ENCODE results near the gene GALNT16.

GALNT16 gene

DNA sequence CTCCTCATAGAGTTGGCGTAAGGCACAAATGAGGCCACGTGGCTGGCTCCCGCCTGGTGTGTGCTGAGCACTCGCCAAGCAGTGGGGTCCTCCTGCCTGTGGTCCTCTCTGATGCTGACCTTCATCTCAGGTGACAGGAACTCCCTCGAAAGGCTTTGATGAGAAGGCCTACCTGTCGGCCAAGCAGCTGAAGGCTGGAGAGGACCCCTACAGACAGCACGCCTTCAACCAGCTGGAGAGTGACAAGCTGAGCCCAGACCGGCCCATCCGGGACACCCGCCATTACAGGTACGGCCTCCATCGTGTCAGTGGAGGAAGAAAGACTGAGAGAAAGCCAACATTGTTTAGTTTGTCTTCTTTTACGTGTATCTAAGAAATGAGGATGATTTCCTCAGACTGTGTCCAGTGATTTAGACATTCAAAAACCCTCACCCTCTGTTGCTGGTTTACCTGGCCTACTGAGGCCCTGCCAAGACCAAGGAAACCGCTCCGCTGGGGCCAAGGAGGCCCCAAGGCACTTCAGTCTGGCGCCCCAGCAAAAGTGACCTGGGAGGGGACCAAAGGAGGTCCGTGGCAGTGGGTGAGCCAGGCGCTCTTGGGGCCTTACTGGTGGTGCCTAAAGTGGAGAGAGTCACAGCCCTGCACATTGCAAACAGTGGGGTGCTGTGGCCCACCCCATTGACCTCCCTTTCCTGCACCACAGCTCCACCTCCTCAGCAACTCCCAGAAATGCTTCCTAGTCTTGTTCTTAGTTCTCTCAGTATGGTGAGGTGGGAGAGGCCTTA lies 60.8 kb downstream of the GALNT16 start:
- no peaks in the 10 kb centered on the region for H3K4me1 ChIP-seq (ENCODE audit: control extremely low read depth in 1 of 4, control insufficient read depth in 4 of 4, insufficient read depth in 4 of 4, low read length in 3 of 4)
- POLR2A ChIA-PET = no interaction called here
- no peaks in the 10 kb centered on the region for H3K9me3 ChIP-seq (ENCODE audit: control extremely low read depth in 1 of 5, control insufficient read depth in 4 of 5, insufficient read depth in 2 of 5, low read depth in 1 of 5, low read length in 4 of 5)
- CTCF ChIA-PET = interaction anchor here (0.8 to 1.3 kb wide), 2 partner anchors 14 to 79 kb away, joined by 3 to 4 read pairs; no protein-coding TSS in a partner anchor
- H3K36me3 ChIP-seq (ENCODE audit: control insufficient read depth in 4 of 4, insufficient read depth in 4 of 4, low read length in 3 of 4) = no peaks in the 10 kb centered on the region
- 96% methylated on average over 16 of the region's 18 CpGs for WGBS (ENCODE audit: insufficient coverage)
- no peaks in the 10 kb centered on the region for H3K27me3 ChIP-seq (replicated peaks in 2 of 5; ENCODE audit: control insufficient read depth in 4 of 5, insufficient read depth in 5 of 5, low read length in 4 of 5)
- H3K4me3 ChIP-seq (ENCODE audit: control insufficient read depth in 1 of 7, extremely low read depth in 1 of 7, insufficient read depth in 4 of 7, low read depth in 2 of 7, low read length in 6 of 7) = no peak overlapping the region
- no peak for DNase-seq
- H3K27ac ChIP-seq (ENCODE audit: insufficient read depth in 1 of 2, low read depth in 1 of 2, low read length in 2 of 2, poor library complexity in 1 of 2, severe bottlenecking in 2 of 2) = no peak overlapping the region

DNA sequence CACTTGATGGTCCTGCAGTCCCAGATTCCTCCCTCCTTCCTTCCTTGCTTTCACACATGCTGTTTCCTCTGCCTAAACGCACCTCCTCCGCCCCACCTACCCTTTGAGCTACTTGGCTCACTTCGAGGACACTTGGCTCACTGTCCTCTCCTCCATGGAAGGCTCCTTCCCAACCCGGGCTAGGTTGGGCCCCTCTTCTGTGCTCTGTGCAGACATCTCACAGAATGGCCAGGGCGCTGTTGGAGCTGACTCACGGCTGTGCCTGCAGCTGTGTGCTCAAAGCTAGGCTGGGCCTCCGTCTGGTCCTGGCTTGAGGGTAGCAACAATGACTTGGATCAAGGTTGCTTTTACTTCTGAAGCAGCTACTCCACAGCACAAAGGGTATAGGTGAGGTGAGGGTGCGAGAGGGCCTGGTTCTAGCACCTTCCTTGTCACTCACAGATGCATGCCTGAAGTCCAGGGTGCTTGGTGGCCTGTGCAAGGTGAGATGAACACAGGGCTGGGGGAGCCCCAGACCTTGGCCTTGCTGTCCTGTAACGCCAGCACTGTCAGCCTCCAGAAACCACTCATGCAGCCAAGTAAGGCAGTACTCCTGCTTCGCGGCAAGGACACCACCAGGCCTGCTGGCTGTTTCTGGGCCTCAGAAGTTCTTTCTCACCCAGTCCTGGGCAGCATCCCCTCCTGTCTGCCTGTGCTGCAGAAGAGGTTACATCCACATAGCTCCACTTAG lies 61.8 kb downstream of the GALNT16 start:
- POLR2A ChIA-PET = no interaction called here
- H3K36me3 ChIP-seq (ENCODE audit: control insufficient read depth in 4 of 4, insufficient read depth in 4 of 4, low read length in 3 of 4) = no peaks in the 10 kb centered on the region
- no peak for DNase-seq
- no peaks in the 10 kb centered on the region for H3K4me1 ChIP-seq (ENCODE audit: control extremely low read depth in 1 of 4, control insufficient read depth in 4 of 4, insufficient read depth in 4 of 4, low read length in 3 of 4)
- no peak overlapping the region for H3K27ac ChIP-seq (ENCODE audit: insufficient read depth in 1 of 2, low read depth in 1 of 2, low read length in 2 of 2, poor library complexity in 1 of 2, severe bottlenecking in 2 of 2)
- no peaks in the 10 kb centered on the region for H3K27me3 ChIP-seq (replicated peaks in 2 of 5; ENCODE audit: control insufficient read depth in 4 of 5, insufficient read depth in 5 of 5, low read length in 4 of 5)
- CTCF ChIA-PET = interaction anchor here (1.3 kb wide), 2 partner anchors 15 to 26 kb away, joined by 3 to 4 read pairs; no protein-coding TSS in a partner anchor
- H3K9me3 ChIP-seq (ENCODE audit: control extremely low read depth in 1 of 5, control insufficient read depth in 4 of 5, insufficient read depth in 2 of 5, low read depth in 1 of 5, low read length in 4 of 5) = no peaks in the 10 kb centered on the region
- H3K4me3 ChIP-seq (ENCODE audit: control insufficient read depth in 1 of 7, extremely low read depth in 1 of 7, insufficient read depth in 4 of 7, low read depth in 2 of 7, low read length in 6 of 7) = no peak overlapping the region
- WGBS (ENCODE audit: insufficient coverage) = 95% methylated on average over 9 of the region's 11 CpGs

DNA sequence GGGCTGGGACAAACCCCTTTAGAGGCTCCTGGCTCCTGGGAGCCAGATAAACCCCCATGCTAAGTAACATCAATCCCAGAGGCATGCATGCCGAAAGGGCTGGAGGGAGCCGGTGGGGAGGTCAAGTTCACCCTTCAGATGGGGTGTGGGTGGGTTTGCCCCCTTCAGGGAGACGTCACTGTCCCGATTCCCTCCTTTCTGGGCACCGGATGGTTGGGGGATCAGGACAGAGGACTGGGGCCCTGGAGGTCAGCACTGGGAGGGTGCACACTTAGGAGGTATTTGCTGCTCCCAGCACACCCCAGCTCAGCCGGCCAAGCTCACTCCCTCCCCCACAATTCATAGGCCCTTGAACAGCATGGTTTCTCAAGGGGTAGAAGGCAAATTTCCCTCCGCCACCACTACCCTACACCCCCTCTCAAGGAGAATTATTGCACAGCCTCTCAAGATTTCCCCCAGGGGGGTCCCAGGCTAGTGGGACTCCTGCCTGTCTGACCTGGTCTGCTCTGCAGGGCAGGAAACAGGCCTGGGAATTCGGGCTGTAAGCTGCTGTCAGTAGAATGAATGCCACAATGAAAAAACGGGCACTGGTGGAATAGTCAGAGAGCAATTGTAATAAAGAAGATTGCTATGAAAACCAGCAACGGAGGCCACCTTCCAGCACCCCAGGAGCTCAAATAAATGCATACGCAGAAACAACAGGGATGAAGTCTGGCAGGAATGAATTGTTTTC lies 63.5 kb downstream of the GALNT16 start:
- DNase-seq = no peak
- H3K4me1 ChIP-seq (ENCODE audit: control extremely low read depth in 1 of 4, control insufficient read depth in 4 of 4, insufficient read depth in 4 of 4, low read length in 3 of 4) = no peaks in the 10 kb centered on the region
- 91% methylated on average over 6 of the region's 11 CpGs for WGBS (ENCODE audit: insufficient coverage)
- POLR2A ChIA-PET = no interaction called here
- no peak overlapping the region for H3K27ac ChIP-seq (ENCODE audit: insufficient read depth in 1 of 2, low read depth in 1 of 2, low read length in 2 of 2, poor library complexity in 1 of 2, severe bottlenecking in 2 of 2)
- no peaks in the 10 kb centered on the region for H3K36me3 ChIP-seq (ENCODE audit: control insufficient read depth in 4 of 4, insufficient read depth in 4 of 4, low read length in 3 of 4)
- no peaks in the 10 kb centered on the region for H3K9me3 ChIP-seq (ENCODE audit: control extremely low read depth in 1 of 5, control insufficient read depth in 4 of 5, insufficient read depth in 2 of 5, low read depth in 1 of 5, low read length in 4 of 5)
- CTCF ChIA-PET = no interaction called here
- H3K4me3 ChIP-seq (ENCODE audit: control insufficient read depth in 1 of 7, extremely low read depth in 1 of 7, insufficient read depth in 4 of 7, low read depth in 2 of 7, low read length in 6 of 7) = no peak overlapping the region
- H3K27me3 ChIP-seq (replicated peaks in 2 of 5; ENCODE audit: control insufficient read depth in 4 of 5, insufficient read depth in 5 of 5, low read length in 4 of 5) = no peaks in the 10 kb centered on the region

DNA sequence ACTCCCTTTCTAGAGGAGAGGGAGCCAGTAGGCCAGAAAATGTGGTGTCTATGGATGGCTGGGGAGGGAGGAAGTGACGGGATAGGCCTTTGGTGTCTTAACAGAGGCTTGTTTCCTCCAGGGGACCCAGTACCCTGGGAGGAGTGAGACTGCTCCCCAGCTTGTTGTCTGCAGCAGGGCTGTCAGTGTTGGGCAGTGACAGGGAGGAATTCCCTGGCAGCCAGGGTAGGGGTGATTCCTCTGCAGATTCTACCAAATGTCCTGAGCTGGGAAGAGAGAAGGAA lies 64.0 kb downstream of the GALNT16 start:
- WGBS (ENCODE audit: insufficient coverage) = 75% methylated on average over 1 of the region's 1 CpG

DNA sequence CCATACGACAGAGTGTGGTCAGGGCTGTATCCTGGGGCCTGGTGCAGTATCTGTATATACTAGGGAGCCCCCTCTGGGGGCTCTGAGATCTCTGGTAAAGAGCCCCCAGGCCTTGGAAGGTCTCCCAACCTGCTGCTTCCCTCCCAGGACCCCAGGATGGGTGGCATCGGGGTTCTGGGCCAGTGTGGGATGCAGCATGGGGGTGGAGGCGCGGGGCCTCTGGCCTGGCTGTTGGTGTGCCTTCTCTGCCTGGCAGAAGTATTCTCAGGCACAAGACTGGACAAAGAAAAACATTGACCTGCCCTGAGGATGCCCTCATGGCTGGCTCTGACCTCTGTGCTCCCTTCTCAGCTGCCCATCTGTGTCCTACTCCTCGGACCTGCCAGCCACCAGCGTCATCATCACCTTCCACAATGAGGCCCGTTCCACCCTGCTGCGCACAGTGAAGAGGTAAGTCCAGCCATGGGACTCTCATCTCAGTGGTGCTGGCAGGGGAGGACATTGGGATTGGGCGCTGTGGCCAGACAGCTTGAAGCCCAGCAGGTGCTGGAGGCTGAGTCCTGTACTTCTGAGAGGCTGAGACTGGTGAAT lies 64.5 kb downstream of the GALNT16 start:
- no peak overlapping the region for H3K27ac ChIP-seq (ENCODE audit: insufficient read depth in 1 of 2, low read depth in 1 of 2, low read length in 2 of 2, poor library complexity in 1 of 2, severe bottlenecking in 2 of 2)
- 97% methylated on average over 6 of the region's 9 CpGs for WGBS (ENCODE audit: insufficient coverage)
- no peaks in the 10 kb centered on the region for H3K36me3 ChIP-seq (ENCODE audit: control insufficient read depth in 4 of 4, insufficient read depth in 4 of 4, low read length in 3 of 4)
- DNase-seq = no peak
- H3K4me1 ChIP-seq (ENCODE audit: control extremely low read depth in 1 of 4, control insufficient read depth in 4 of 4, insufficient read depth in 4 of 4, low read length in 3 of 4) = no peaks in the 10 kb centered on the region
- POLR2A ChIA-PET = no interaction called here
- no peak overlapping the region for H3K4me3 ChIP-seq (ENCODE audit: control insufficient read depth in 1 of 7, extremely low read depth in 1 of 7, insufficient read depth in 4 of 7, low read depth in 2 of 7, low read length in 6 of 7)
- no peaks in the 10 kb centered on the region for H3K9me3 ChIP-seq (ENCODE audit: control extremely low read depth in 1 of 5, control insufficient read depth in 4 of 5, insufficient read depth in 2 of 5, low read depth in 1 of 5, low read length in 4 of 5)
- no peaks in the 10 kb centered on the region for H3K27me3 ChIP-seq (replicated peaks in 2 of 5; ENCODE audit: control insufficient read depth in 4 of 5, insufficient read depth in 5 of 5, low read length in 4 of 5)
- CTCF ChIA-PET = no interaction called here

More for the DNA sequence above, 64.0 kb downstream of the GALNT16 start:
- Histone ChIP-seq H3K36me3 (ENCODE audit: control insufficient read depth in 4 of 4, insufficient read depth in 4 of 4, low read length in 3 of 4) (no peaks in the 10 kb centered on the region), H3K4me3 (ENCODE audit: control insufficient read depth in 1 of 7, extremely low read depth in 1 of 7, insufficient read depth in 4 of 7, low read depth in 2 of 7, low read length in 6 of 7) (no peak overlapping the region), H3K4me1 (ENCODE audit: control extremely low read depth in 1 of 4, control insufficient read depth in 4 of 4, insufficient read depth in 4 of 4, low read length in 3 of 4) (no peaks in the 10 kb centered on the region), H3K27ac (ENCODE audit: insufficient read depth in 1 of 2, low read depth in 1 of 2, low read length in 2 of 2, poor library complexity in 1 of 2, severe bottlenecking in 2 of 2) (no peak overlapping the region), H3K9me3 (ENCODE audit: control extremely low read depth in 1 of 5, control insufficient read depth in 4 of 5, insufficient read depth in 2 of 5, low read depth in 1 of 5, low read length in 4 of 5) (no peaks in the 10 kb centered on the region), H3K27me3 (replicated peaks in 2 of 5; ENCODE audit: control insufficient read depth in 4 of 5, insufficient read depth in 5 of 5, low read length in 4 of 5) (no peaks in the 10 kb centered on the region)
- POLR2A ChIA-PET = no interaction called here
- DNase-seq = no peak
- CTCF ChIA-PET = no interaction called here

DNA sequence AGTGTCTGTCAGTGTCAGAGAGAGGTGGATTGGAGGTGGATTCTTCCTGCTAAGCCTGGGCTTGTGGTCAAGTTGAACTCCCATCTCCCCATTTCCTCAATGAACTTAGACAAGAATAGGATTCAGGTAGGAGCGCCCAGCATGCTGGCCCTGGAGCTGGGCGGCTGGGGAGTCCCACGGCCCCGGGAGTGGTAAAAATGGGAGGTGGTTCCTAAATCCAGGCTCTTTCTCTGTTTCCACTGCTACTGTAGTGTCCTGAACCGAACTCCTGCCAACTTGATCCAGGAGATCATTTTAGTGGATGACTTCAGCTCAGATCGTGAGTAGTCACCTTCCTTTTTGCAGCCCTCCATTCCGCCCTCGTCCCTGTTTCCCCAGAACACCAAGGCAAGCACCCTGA lies 65.1 kb downstream of the GALNT16 start:
- Histone ChIP-seq H3K9me3 (ENCODE audit: control extremely low read depth in 1 of 5, control insufficient read depth in 4 of 5, insufficient read depth in 2 of 5, low read depth in 1 of 5, low read length in 4 of 5) (no peaks in the 10 kb centered on the region), H3K36me3 (ENCODE audit: control insufficient read depth in 4 of 4, insufficient read depth in 4 of 4, low read length in 3 of 4) (no peaks in the 10 kb centered on the region), H3K4me1 (ENCODE audit: control extremely low read depth in 1 of 4, control insufficient read depth in 4 of 4, insufficient read depth in 4 of 4, low read length in 3 of 4) (no peaks in the 10 kb centered on the region), H3K27ac (ENCODE audit: insufficient read depth in 1 of 2, low read depth in 1 of 2, low read length in 2 of 2, poor library complexity in 1 of 2, severe bottlenecking in 2 of 2) (no peak overlapping the region), H3K27me3 (replicated peaks in 2 of 5; ENCODE audit: control insufficient read depth in 4 of 5, insufficient read depth in 5 of 5, low read length in 4 of 5) (no peaks in the 10 kb centered on the region), H3K4me3 (ENCODE audit: control insufficient read depth in 1 of 7, extremely low read depth in 1 of 7, insufficient read depth in 4 of 7, low read depth in 2 of 7, low read length in 6 of 7) (no peak overlapping the region)
- POLR2A ChIA-PET = no interaction called here
- WGBS (ENCODE audit: insufficient coverage) = 94% methylated on average over 7 of the region's 8 CpGs
- CTCF ChIA-PET = no interaction called here
- DNase-seq = no peak
